IPS-18c (cell line): Measurements from ENCODE around the gene ANKRD39.
"Not testable (repeated sequence)": the region's sequence is repeated elsewhere in the genome, so short reads cannot be mapped to it uniquely, and the experiment has no call there.

Experiments used
- H3K4me3 ChIP-seq: 2 replicates; pipeline ENCODE4 v1.7.0; 2013; ENCODE audit warnings: low read depth, mild to moderate bottlenecking, low read length, moderate library complexity; ENCODE audit not compliant: insufficient read depth
- H3K9me3 ChIP-seq: one replicate; pipeline ENCODE4 v1.6.1; 2013; ENCODE audit warnings: mild to moderate bottlenecking, low read length, moderate library complexity; ENCODE audit not compliant: control insufficient read depth, insufficient read depth

Gene ANKRD39

GRCh38 chr2:96866586-96866985 is 8.8 kb upstream of the ANKRD39 start:
- no peak overlapping the region for H3K4me3 ChIP-seq
- no peaks in the 10 kb centered on the region for H3K9me3 ChIP-seq

GRCh38 chr2:96866149-96866548 is 8.3 kb upstream of the ANKRD39 start:
- Histone ChIP-seq H3K4me3 (no peak overlapping the region), H3K9me3 (no peaks in the 10 kb centered on the region)

- Histone ChIP-seq H3K4me3 (no peak overlapping the region), H3K9me3 (no peaks in the 10 kb centered on the region)
Measured at GRCh38 chr2:96865654-96866053, 7.8 kb upstream of the ANKRD39 start.

GRCh38 chr2:96864343-96865091 is 6.7 kb upstream of the ANKRD39 start:
- H3K9me3 ChIP-seq = no peaks in the 10 kb centered on the region
- no peak overlapping the region for H3K4me3 ChIP-seq

GRCh38 chr2:96863575-96864342 is 5.9 kb upstream of the ANKRD39 start:
- Histone ChIP-seq H3K4me3 (no peak overlapping the region), H3K9me3 (no peaks in the 10 kb centered on the region)

DNA sequence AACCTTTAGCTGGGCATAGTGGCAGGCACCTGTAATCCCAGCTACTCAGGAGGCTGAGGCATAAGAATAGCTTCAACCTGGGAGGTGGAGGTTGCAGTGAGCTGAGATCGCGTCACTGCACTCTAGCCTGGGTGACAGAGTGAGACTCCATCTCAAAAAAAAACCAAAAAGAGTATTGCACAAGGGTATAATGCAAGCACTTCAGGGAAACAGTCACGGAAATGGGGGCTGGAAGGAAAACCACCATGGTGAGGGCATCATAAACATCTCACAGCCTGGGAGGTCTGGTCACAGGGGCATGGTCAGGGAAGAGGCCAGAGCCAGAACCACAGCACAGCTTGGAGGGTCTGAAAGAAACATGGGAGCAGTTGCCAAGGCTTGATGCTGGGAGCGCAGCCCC is 5.2 kb upstream of the ANKRD39 start:
- not testable (repeated sequence) for H3K4me3 ChIP-seq, H3K9me3 ChIP-seq

DNA sequence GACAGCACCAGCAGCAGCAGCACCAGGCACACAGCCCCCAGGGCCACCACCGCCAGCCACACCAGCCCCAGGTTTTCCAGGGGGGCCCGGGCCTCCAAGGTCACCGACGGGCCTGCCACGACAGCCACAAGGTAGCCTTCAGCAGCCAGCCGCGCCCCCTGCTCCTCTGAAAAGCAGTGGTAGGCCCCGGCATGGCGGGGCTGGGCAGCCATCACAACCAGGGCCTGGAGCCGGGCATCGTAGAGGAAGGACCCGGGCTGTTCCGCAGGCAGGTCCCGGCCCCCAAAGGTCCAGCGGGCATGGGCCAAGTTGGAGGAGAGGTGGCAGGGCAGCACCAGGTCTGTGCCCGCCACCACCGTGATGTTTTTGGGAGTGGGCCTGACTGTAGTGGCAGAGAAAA is 3.3 kb upstream of the ANKRD39 start:
- no peak overlapping the region for H3K4me3 ChIP-seq
- H3K9me3 ChIP-seq = no peaks in the 10 kb centered on the region

DNA sequence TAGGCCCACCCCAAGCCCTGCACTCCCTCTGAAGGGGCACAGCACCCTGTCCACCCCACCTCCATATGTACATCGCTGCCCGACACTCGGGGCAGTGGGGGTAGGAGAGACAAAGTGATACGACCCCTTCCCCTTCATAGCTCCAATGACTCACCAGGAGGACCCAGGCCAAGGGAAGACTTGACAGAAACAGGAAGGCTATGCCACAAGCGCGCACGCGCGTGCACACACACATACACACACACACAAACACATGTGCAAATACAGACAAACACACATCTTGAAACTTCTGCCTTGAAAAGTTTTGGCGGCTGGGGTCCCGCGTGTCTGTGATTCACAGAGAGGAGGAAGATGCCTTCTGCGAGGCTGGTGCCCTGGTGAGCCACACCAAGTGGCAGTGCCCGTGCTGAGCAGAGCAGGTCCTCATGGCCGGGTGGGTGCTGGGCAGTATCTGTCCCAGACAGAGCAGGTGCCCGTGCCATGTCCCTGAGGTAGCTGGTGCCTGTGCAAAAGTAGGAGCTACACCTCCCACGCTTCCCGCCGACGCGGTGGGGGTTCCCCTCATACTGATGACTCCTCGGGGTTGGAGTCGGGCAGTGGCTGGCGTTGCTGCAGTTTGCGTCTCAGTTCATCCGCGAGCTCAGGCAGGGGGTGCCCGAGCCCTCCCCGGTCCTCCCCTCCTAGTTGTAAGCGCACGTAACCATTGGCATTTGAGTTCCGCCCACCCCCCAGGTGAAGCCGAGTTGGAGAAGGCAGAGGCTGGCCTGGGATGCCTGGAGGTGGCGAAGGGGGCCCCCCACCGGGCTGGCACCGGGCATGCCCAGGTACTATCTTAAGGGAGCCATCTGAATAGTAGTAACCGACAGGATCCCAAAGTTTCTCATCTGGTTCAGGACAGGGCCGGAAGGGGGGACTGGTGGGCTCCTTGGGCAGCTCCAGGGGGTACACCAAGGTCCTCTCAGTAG is 2.5 kb upstream of the ANKRD39 start:
- Histone ChIP-seq H3K9me3 (no peaks in the 10 kb centered on the region), H3K4me3 (peak overlapping the region; percentile 15; the same call in 1 of the 2 replicates)

GRCh38 chr2:96859681-96860064 is 1.9 kb upstream of the ANKRD39 start:
- H3K9me3 ChIP-seq = no peaks in the 10 kb centered on the region
- no peak overlapping the region for H3K4me3 ChIP-seq

DNA sequence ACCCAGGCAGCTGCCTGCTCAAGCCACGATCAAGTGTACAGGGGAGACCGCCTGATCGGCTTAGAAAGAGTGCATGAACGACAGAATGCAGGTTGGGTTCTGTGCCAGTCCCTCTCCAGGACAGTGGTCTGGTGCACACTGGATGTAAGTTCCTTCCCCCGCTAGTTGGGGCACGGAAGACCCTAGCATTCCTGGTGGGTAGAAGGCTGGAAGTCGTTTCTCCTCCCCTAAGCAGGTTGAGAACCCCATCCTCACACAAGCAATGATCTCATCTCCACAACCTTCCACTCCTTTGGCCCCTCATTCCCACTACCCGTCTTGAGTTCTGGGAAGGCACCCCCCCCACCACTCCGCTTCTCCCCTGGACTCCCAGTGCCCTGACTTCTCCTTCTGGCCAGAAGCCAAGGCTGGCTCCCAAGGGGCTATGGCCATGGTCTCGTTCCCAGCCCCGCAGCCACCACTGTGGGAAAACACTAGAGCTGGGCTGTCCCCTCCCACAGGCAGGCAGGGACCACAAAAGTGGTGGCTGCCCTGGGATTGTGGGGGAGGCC is 1.4 kb upstream of the ANKRD39 start:
- Histone ChIP-seq H3K4me3 (peak overlapping the region; percentile 56; the same call in 1 of the 2 replicates), H3K9me3 (no peaks in the 10 kb centered on the region)

DNA sequence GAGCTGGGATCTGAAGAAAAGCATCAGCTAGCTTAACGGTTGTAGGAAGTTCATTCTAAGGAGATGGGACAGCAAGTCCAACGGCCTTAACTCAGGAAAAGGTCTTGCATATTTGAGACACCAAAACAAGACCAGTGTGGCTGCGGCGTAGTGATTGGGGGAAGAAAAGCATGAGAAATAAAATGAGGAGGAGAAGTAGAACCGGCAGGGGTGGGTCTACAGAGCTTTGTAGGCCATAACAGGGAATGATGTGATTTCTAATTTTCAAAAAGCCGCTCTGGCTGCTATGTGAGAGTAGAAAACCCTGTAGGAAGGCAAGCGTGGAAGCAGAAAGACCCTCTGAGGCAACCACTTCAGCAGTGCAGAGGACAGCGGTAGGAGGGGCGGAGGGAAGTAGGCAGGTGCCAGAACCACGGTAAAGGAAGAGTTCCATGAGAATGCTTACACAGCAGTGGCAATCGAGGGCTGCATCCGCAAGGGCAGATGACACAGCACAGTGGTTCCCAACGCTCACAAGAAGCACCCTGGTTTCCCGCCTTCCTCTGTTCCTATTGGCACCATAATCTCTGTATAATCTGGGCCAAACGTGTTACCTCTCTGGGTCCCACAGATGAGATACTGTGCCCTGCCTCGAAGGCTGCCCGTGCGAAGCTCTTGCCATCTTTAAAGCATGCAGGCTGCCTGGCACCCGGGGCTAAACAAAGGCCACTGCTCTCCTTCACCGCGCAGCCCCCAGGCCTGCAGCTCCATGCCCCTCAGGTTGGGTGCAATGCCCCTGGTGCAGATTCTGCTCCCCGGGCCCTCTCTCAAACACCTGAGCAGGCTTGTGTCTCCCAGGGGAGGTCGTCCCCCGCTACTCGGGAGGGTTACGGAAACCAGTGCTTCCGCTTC is 795 bp downstream of the ANKRD39 start:
- Histone ChIP-seq H3K4me3 (peak overlapping the region; percentile 61), H3K9me3 (no peaks in the 10 kb centered on the region)

DNA sequence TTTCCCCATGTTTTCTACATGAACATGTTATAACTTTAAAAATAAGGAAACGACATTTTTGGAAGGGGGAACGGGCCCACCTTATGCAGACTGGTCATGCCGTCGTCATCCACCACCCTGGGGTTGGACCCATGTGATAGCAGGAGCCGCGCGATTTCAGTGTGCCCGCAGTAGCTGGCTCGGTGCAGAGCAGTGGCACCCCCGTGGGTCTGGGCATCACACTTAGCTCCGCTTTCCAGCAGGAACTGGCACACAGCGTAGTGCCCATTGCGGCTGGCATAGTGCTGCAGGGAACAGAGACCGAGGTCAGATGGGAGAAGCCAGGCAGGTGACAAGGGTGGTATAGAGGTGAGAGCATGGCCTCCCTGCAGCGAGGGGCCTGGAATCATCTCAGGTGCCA is 4.5 kb downstream of the ANKRD39 start:
- Histone ChIP-seq H3K4me3 (no peak overlapping the region), H3K9me3 (no peaks in the 10 kb centered on the region)

GRCh38 chr2:96852667-96853066 is 5.1 kb downstream of the ANKRD39 start:
- Histone ChIP-seq H3K9me3 (no peaks in the 10 kb centered on the region), H3K4me3 (no peak overlapping the region)

DNA sequence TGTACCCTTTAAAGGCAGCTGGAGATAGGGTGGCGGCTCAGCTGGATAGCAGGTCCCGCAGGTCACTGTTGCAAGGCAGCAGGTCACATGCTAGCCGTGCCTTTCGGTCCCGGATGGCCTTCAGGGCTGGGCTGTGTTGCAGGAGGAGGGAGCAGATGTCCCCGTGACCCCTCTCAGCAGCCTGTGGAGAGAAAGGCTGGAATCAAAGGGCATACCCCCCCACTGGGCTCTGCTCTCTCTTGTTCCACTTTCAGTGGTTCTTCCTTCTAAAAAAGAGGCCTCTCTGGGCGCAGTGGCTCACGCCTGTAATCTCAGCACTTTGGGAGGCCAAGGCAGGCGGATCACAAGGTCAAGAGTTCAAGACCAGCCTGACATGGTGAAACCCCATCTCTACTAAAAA is 9.6 kb downstream of the ANKRD39 start:
- H3K9me3 ChIP-seq = no peaks in the 10 kb centered on the region
- H3K4me3 ChIP-seq = no peak overlapping the region

GRCh38 chr2:96847586-96847985 is 10.2 kb downstream of the ANKRD39 start:
- no peak overlapping the region for H3K4me3 ChIP-seq
- no peaks in the 10 kb centered on the region for H3K9me3 ChIP-seq

DNA sequence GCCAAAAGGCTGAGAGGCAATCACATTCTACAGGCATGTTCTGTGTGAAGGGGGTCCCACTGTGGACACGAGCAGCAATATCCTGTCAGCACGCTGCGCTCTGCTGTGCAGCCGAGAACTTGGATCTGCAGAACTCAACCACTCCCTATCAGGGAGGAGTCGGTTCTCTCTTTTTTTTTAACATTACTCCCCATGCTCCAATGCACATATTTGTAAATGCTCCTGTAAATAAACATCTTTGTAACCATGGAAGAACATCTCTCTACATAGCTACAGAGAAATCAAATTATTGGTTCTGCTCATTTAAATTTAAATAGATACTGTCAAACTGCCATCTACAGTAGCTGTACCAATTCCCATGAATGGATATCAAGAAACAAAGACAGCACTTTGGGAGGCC is 11.0 kb downstream of the ANKRD39 start:
- Histone ChIP-seq H3K9me3 (no peaks in the 10 kb centered on the region), H3K4me3 (no peak overlapping the region)
